Sigmoid colon (tissue), 7 donors: Measurements from ENCODE around the gene TUBA3E. TPM values are rescaled to one million over a fixed set of nuclear protein-coding genes. Genes with fewer than 3 reads are reported as not detected.
"Not testable (repeated sequence)": the region's sequence is repeated elsewhere in the genome, so short reads cannot be mapped to it uniquely, and the experiment has no call there.

Experiments
- DNase-seq: peaks from one replicate; pipeline ENCODE4 v3.0.0-alpha.2; 2019
- H3K27ac ChIP-seq, 4 donors: fragments of 200-600 bp; sonication (generic); one replicate each; pipeline ENCODE4 v1.5.1; 2016 to 2019; ENCODE audit warnings: mild to moderate bottlenecking in 1 of 4
- H3K27me3 ChIP-seq, 3 donors: fragments of 200-600 bp; sonication (generic); one replicate each; pipeline ENCODE4 v1.5.1; 2019; ENCODE audit warnings: mild to moderate bottlenecking in 1 of 3
- H3K36me3 ChIP-seq, 4 donors: fragments of 200-600 bp; sonication (generic); one replicate each; pipeline ENCODE4 v1.5.1; 2016 to 2019
- H3K4me1 ChIP-seq, 4 donors: fragments of 200-600 bp; sonication (generic); one replicate each; pipeline ENCODE4 v1.5.1; 2017 to 2019
- H3K4me3 ChIP-seq, 4 donors: fragments of 200-600 bp; sonication (generic); one replicate each; pipeline ENCODE4 v1.5.1; 2017 to 2019; ENCODE audit warnings: mild to moderate bottlenecking in 2 of 4, moderate library complexity in 1 of 4
- H3K9me3 ChIP-seq, 4 donors: fragments of 200-600 bp in 3 of 4; sonication (generic) in 3 of 4; one replicate each; pipeline versions ENCODE4 v1.5.1 to v1.6.1; 2013 to 2019
- EP300 ChIP-seq, 4 donors: sonication (generic); formaldehyde crosslinking; IDR thresholded peaks; one replicate each; pipeline ENCODE4 v1.6.1; 2017; ENCODE audit warnings: antibody characterized with exemption in 4 of 4
- POLR2A ChIP-seq, 2 donors: fragments of 450-650 bp; IDR thresholded peaks; one replicate each; pipeline ENCODE4 v1.6.1; 2016; ENCODE audit warnings: antibody characterized with exemption in 2 of 2, mild to moderate bottlenecking in 2 of 2, moderate library complexity in 2 of 2
- POLR2AphosphoS5 ChIP-seq, 4 donors: sonication (generic); formaldehyde crosslinking; IDR thresholded peaks; one replicate each; pipeline ENCODE4 v1.6.1; 2017; ENCODE audit warnings: antibody characterized with exemption in 4 of 4
- WGBS, 2 donors: extraction: QIAGEN DNeasy Blood & Tissue Kit; methylation state at CpG; one replicate each; pipeline ENCODE4 v1.1.7; 2013; 5-methylcytosine and 5-hydroxymethylcytosine counted together
- intact Hi-C: fragments of 100-400 bp; cut with DNase I; formaldehyde crosslinking; loops from one replicate; pipeline ENCODE4 v1.15.1; 2023
- polyA plus RNA-seq, 3 donors: library from polyadenylated mRNA; stranded (reverse); fragments of 200-250 nt; gene quantifications; one replicate each; pipeline ENCODE4 v1.2.3, GENCODE V29; 2013
- total RNA-seq, 4 donors: library from RNA; depleted of rRNA; stranded (reverse); fragments of >200 nt; gene quantifications; one replicate each; pipeline ENCODE4 v1.1.0, GENCODE V29; 2016
- TF ChIP-seq, protein P1 (sequence below), 4 experiments: fragments of 450-650 bp in 3 of 4; fragments of 200-600 bp in 1 of 4; IDR thresholded peaks; one replicate each; pipeline ENCODE4 v1.5.1; 2016 to 2019; ENCODE audit warnings: antibody characterized with exemption in 4 of 4, mild to moderate bottlenecking in 3 of 4, moderate library complexity in 2 of 4
- donor health status: healthy with polysubstance abuse.
- donor health status: Bipolar disorder and iron deficiency.
- donor health status: healthy.

TUBA3E gene
- total and polyA plus RNA-seq, 7 donors = 0.09 TPM; not detected in 6

- no peak for DNase-seq
- peaks cover 0 to 7% (median 0%) of the 10 kb centered on the region in 4 donors for H3K36me3 ChIP-seq
- TF ChIP-seq POLR2A (IDR thresholded peaks at IDR 0.05) (no peak), POLR2AphosphoS5 (IDR thresholded peaks at IDR 0.05) (no peak), EP300 (IDR thresholded peaks at IDR 0.05) (no peak)
- TF ChIP-seq, protein P1, sequence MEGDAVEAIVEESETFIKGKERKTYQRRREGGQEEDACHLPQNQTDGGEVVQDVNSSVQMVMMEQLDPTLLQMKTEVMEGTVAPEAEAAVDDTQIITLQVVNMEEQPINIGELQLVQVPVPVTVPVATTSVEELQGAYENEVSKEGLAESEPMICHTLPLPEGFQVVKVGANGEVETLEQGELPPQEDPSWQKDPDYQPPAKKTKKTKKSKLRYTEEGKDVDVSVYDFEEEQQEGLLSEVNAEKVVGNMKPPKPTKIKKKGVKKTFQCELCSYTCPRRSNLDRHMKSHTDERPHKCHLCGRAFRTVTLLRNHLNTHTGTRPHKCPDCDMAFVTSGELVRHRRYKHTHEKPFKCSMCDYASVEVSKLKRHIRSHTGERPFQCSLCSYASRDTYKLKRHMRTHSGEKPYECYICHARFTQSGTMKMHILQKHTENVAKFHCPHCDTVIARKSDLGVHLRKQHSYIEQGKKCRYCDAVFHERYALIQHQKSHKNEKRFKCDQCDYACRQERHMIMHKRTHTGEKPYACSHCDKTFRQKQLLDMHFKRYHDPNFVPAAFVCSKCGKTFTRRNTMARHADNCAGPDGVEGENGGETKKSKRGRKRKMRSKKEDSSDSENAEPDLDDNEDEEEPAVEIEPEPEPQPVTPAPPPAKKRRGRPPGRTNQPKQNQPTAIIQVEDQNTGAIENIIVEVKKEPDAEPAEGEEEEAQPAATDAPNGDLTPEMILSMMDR (IDR thresholded peaks at IDR 0.05) = no peak
- WGBS, 2 donors = 80 to 85% methylated on average over 8 of the region's 8 CpGs
- H3K4me1 ChIP-seq = peaks cover 0 to 13% (median 11%) of the 10 kb centered on the region in 4 donors
- H3K27ac ChIP-seq = no peak overlapping the region
- H3K9me3 ChIP-seq = no peaks in the 10 kb centered on the region
- no peaks in the 10 kb centered on the region for H3K27me3 ChIP-seq
- H3K4me3 ChIP-seq = no peak overlapping the region
- intact Hi-C loops = loop anchor here (10.0 kb wide), 1 partner anchor 1298 kb away; no protein-coding TSS in a partner anchor
These were observed 11.0 kb downstream of the TUBA3E start for GRCh38 chr2:130187268-130187667.

DNA sequence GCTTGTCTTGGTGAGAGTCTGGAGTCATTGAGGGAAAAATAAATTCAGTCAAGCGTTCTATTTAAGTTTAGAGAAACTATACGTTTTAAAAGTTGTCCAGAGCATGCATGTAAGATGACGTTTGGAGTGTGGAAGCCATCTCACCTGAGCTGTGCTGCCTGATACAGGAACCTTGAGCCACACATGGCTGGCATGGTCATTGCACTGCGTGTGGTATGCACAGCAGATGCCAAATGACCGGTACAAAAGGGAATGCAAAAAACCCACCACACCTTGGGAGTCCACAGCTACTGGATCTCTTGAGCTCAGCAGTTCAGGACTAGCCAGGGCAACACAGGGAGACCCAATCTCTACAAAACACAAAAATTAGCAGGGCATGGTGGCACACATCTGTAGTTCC lies 11.8 kb downstream of the TUBA3E start:
- TF ChIP-seq EP300 (IDR thresholded peaks at IDR 0.05) (no peak), POLR2A (IDR thresholded peaks at IDR 0.05) (no peak), POLR2AphosphoS5 (IDR thresholded peaks at IDR 0.05) (no peak)
- TF ChIP-seq, protein P1 (IDR thresholded peaks at IDR 0.05) = no peak
- no peaks in the 10 kb centered on the region for H3K9me3 ChIP-seq
- intact Hi-C loops = loop anchor here (10.0 kb wide), 1 partner anchor 1298 kb away; no protein-coding TSS in a partner anchor
- H3K4me3 ChIP-seq = no peak overlapping the region
- DNase-seq = no peak
- H3K4me1 ChIP-seq = peaks cover 0 to 13% (median 11%) of the 10 kb centered on the region in 4 donors
- H3K27ac ChIP-seq = no peak overlapping the region
- peaks cover 0 to 6% (median 0%) of the 10 kb centered on the region in 4 donors for H3K36me3 ChIP-seq
- no peaks in the 10 kb centered on the region for H3K27me3 ChIP-seq
- WGBS, 2 donors = 90 to 91% methylated on average over 5 of the region's 5 CpGs

DNA sequence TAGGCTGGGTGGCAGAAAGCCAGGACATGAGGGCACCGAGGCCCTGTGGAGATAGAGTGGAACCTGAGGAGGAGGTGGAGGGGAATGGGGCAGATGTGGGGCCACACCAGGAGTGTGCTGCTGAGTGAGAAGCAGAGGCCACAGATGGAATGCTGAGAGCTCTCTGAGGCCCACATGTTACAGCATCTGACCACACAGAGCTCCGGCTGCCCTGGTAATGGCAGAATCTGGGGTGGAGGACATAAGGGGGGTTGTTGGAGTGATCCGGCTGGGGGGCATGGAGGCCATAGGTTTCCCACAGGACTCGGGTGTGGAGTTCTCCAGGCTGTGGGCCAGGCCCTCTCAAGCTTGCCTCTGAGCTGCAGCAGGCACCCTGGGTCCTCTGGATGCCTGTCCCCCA lies 12.3 kb downstream of the TUBA3E start:
- H3K27me3 ChIP-seq = no peaks in the 10 kb centered on the region
- TF ChIP-seq EP300 (IDR thresholded peaks at IDR 0.05) = no peak
- no peak for TF ChIP-seq POLR2AphosphoS5 (IDR thresholded peaks at IDR 0.05)
- H3K4me1 ChIP-seq = peaks cover 0 to 15% (median 12%) of the 10 kb centered on the region in 4 donors
- no peak for DNase-seq
- no peak overlapping the region for H3K4me3 ChIP-seq
- H3K27ac ChIP-seq = no peak overlapping the region
- 83 to 87% methylated on average over 4 of the region's 4 CpGs for WGBS, 2 donors
- intact Hi-C loops = loop anchor here (10.0 kb wide), 1 partner anchor 1299 kb away; no protein-coding TSS in a partner anchor
- H3K36me3 ChIP-seq = peaks cover 0 to 1% (median 0%) of the 10 kb centered on the region in 4 donors
- no peaks in the 10 kb centered on the region for H3K9me3 ChIP-seq

- intact Hi-C loops = loop anchor here (10.0 kb wide), 1 partner anchor 1299 kb away; no protein-coding TSS in a partner anchor
- H3K9me3 ChIP-seq = no peaks in the 10 kb centered on the region
- no peak overlapping the region for H3K4me3 ChIP-seq
- H3K27me3 ChIP-seq = no peaks in the 10 kb centered on the region
- no peak overlapping the region for H3K27ac ChIP-seq
- no peaks in the 10 kb centered on the region for H3K36me3 ChIP-seq
- TF ChIP-seq EP300 (IDR thresholded peaks at IDR 0.05) (no peak), POLR2A (IDR thresholded peaks at IDR 0.05) (no peak), POLR2AphosphoS5 (IDR thresholded peaks at IDR 0.05) (no peak)
- TF ChIP-seq, protein P1 (IDR thresholded peaks at IDR 0.05) = no peak
- peaks cover 0 to 20% (median 17%) of the 10 kb centered on the region in 4 donors for H3K4me1 ChIP-seq
- no peak for DNase-seq
- 89 to 93% methylated on average over 10 of the region's 10 CpGs for WGBS, 2 donors
These were observed 12.8 kb downstream of the TUBA3E start for GRCh38 chr2:130185436-130185835.

DNA sequence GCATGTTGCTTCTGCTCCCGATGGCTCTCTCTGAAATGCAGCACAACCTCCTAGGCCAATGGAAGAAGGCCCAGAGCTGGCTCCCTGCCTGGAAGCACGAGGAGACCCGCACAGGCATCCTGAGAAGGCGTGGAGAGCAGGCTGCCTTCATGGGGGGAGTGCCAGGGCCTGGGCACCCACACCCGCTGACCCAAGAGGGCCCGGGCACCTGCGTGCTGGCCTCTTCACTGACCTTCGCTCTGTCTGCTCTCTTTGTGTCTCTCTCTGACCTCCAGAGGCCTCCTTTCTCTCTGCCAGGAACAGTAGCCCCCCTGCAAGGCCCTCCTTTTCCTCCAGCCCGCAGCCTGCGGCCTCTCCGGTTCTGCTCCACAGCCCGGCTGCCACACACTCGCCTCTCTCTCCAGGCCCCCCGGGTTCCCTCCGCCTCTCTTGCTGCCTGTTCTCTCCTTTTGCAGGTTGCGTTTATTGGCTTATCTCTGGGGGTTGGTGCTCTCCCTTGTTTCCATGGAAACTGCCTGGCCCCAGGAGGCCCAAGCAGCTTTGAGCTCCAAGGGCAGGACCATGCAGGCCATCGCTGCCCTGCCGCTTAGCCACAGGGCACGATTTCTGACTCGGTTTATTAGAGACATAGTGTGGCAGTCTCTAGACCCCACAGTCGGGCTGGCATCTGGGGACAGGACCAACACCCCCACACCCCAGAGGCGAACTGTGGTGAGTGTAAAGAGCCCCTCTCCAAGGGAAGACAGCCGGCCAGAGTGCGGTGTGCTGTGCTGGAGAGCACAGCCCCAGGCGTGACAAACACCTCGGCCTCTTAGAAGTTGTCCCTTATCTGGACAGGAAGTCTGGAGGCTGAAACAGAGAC lies 14.5 kb downstream of the TUBA3E start:
- Histone ChIP-seq H3K27ac (peak overlapping the region; percentile 91 to 97 (median 94)), H3K4me1 (peaks cover 0 to 30% (median 25%) of the 10 kb centered on the region in 4 donors), H3K9me3 (no peaks in the 10 kb centered on the region), H3K36me3 (no peaks in the 10 kb centered on the region), H3K27me3 (no peaks in the 10 kb centered on the region), H3K4me3 (peak overlapping the region in 3 of 4 donors; percentile 76 to 91 (median 84))
- WGBS, 2 donors = 83 to 85% methylated on average over 26 of the region's 26 CpGs
- DNase-seq = peak; percentile 78
- intact Hi-C loops = loop anchor here (2.0 to 10.0 kb wide), 4 partner anchors 149 to 1301 kb away; no protein-coding TSS in a partner anchor
- TF ChIP-seq EP300 (IDR thresholded peaks at IDR 0.05) (no peak), POLR2A (IDR thresholded peaks at IDR 0.05) (no peak), POLR2AphosphoS5 (IDR thresholded peaks at IDR 0.05) (no peak)
- TF ChIP-seq, protein P1 (IDR thresholded peaks at IDR 0.05) = no peak

DNA sequence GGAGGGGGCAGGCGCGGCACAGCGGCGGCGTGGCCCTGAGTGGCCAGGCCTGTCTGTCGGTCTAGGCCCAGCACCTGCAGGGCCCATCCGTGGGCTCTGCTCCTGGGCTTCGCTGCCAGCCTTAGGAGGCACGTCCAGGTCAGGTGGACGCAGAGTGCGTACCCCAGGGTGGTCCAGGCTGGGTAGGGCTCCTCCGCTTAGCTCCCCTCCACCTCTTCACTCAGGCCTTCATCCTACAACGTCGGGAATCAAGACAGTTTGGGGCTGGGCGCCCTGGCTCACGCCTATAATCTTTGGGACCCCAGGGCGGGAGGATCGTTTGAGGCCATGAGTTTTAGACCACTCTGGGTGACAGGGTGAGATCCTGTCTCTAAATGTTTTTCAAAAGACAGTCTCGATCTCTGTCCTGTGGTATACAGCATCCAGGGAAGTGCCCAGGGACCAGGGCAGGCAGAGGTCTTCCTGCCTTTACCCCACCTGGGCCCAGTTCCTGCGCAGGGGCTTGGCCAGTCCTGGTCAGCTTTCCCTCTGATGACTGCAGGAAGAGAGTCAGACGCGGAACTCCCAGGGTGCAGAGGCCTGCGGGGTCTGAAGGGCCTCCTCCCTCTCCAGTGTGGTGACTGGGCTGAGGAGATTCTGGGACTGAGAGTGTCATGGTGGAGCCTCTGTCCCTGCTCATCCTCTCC lies 15.3 kb downstream of the TUBA3E start:
- not testable (repeated sequence) for H3K9me3 ChIP-seq, DNase-seq, H3K27me3 ChIP-seq, H3K36me3 ChIP-seq
- WGBS, 2 donors = 17 to 30% methylated on average over 23 of the region's 23 CpGs
- Histone ChIP-seq H3K4me1 (peaks cover 0 to 30% (median 25%) of the 10 kb centered on the region in 4 donors), H3K4me3 (peak overlapping the region; percentile 33 to 91 (median 80)), H3K27ac (peak overlapping the region; percentile 91 to 97 (median 94))
- intact Hi-C loops = loop anchor here (2.0 to 10.0 kb wide), 4 partner anchors 150 to 1302 kb away; no protein-coding TSS in a partner anchor
